Neural progenitor cell (in vitro differentiated cells): ENCODE results near the gene KRT78.

Experiments
- CTCF ChIP-seq: fragments of 200-600 bp; sonication (generic); IDR thresholded peaks from 2 replicates; pipeline ENCODE4 v1.5.1; 2017; ENCODE audit warnings: antibody characterized with exemption, mild to moderate bottlenecking
- EZH2 ChIP-seq: fragments of 200-600 bp; sonication (generic); IDR thresholded peaks from 2 replicates; pipeline ENCODE4 v1.6.1; 2017; ENCODE audit warnings: antibody characterized with exemption, mild to moderate bottlenecking, moderate library complexity
- EZH2phosphoT487 ChIP-seq: fragments of 200-600 bp; sonication (generic); IDR thresholded peaks from 2 replicates; pipeline ENCODE4 v1.6.1; 2017; ENCODE audit warnings: antibody characterized with exemption

DNA sequence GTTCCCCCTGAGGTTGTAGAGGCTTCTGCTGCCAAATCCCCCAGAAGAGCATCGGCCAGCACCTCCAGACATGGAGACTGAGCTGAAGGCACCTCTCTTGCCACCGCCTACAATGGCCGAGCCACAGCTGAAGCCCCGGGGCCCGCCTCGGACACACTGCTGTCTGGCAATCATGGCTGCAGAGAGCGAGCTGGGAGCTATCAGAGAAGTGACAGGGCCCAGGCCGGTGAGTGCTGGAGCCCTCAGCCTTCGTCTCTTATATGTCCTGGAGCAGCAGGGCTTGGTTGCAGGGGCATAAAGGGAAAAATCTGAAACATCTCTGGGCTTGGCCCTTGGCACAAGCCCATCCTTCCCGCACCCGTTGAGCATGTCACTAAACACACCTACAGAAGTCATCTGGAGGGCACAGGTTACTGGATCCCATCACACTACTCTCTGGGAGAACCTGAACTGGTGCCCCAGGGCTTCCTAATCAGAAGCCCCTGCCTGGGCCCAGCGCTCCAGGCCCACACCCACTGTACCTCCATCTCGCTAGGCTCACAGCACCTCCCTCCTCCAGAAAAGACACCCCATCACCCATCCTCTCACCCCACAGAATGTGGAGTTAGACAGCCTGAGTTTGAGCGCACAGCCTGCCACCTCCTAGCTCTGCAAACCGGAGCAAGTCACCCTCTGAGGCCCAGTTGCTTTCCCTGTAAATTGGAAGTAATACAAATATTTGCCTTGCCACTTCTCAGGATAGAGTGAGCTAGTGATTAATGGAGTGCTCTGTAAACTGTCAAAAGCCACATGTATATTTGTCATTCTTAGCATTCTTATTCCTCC is 34.7 kb downstream of the KRT78 start, which contains the start of gene KRT4:
- no peak for TF ChIP-seq CTCF
- TF ChIP-seq EZH2 = no peak
- no peak for TF ChIP-seq EZH2phosphoT487
